ENCODE results near the gene DENND2A. TPM values are rescaled to one million over a fixed set of nuclear protein-coding genes. Genes with fewer than 3 reads are reported as not detected.
"Not testable (repeated sequence)": the region's sequence is repeated elsewhere in the genome, so short reads cannot be mapped to it uniquely, and the experiment has no call there.

Gene DENND2A
- total RNA-seq, 2 donors from 2014 or later: 9.2 to 10.5 TPM

DNA sequence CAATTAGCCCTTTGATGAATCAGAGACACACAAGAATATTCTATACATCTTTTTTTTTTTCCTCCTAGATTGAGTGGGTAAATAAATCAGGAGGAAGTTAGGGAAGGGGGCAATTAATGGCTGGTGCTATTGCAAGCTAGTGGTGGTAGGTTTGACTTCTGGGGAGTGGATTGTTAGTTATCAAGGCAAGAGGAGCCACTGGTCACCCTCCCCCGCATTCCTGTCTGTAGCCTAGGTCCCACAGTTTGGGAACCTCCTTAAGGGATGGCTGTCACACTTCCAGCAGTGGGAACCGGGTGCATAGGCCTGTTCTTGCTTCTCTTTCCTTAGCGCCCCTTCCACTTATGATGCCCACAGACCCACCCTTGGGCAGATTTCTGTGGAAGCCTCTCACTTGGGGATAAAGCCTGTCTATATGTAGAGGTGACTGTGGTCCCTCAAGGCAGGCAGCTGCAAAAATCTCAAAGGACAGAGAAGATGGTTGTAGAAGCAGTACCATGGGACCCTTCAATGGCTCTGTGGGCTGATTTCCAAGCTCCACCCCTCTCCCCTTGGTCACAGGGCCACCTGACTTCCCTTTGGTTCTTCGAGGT is 29.8 kb upstream of the DENND2A start:
- H3K36me3 ChIP-seq: no peaks in the 10 kb centered on the region
- peaks cover 0 to 25% of the 10 kb centered on the region in 2 donors for H3K4me1 ChIP-seq
- H3K9me3 ChIP-seq: no peaks in the 10 kb centered on the region
- H3K27ac ChIP-seq: no peak overlapping the region
- no peak for DNase-seq (ENCODE audit: low spot score)
- no peaks in the 10 kb centered on the region for H3K27me3 ChIP-seq
- TF ChIP-seq, protein P1, sequence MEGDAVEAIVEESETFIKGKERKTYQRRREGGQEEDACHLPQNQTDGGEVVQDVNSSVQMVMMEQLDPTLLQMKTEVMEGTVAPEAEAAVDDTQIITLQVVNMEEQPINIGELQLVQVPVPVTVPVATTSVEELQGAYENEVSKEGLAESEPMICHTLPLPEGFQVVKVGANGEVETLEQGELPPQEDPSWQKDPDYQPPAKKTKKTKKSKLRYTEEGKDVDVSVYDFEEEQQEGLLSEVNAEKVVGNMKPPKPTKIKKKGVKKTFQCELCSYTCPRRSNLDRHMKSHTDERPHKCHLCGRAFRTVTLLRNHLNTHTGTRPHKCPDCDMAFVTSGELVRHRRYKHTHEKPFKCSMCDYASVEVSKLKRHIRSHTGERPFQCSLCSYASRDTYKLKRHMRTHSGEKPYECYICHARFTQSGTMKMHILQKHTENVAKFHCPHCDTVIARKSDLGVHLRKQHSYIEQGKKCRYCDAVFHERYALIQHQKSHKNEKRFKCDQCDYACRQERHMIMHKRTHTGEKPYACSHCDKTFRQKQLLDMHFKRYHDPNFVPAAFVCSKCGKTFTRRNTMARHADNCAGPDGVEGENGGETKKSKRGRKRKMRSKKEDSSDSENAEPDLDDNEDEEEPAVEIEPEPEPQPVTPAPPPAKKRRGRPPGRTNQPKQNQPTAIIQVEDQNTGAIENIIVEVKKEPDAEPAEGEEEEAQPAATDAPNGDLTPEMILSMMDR (IDR thresholded peaks at IDR 0.05): no peak
- H3K4me3 ChIP-seq: no peak overlapping the region

DNA sequence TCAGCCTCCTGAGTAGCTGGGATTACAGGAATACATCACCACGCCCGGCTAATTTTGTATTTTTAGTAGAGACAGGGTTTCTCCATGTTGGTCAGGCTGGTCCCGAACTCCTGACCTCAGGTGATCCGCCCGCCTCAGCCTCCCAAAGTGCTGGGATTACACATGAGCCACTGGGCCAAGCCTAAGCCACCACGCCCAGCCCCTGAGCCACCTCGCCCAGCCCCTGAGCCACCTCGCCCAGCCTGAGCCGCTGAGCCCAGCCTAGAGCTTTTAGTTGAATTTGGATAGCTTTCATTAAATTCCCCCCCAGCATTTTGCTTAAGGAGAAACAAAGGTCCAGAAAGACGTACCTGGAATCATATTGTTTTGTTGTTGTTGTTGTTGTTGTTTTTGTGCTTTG is 29.2 kb upstream of the DENND2A start:
- H3K27ac ChIP-seq; H3K9me3 ChIP-seq; DNase-seq (ENCODE audit: low spot score); H3K36me3 ChIP-seq; H3K4me3 ChIP-seq; H3K27me3 ChIP-seq: not testable (repeated sequence)
- H3K4me1 ChIP-seq: peaks cover 0 to 23% of the 10 kb centered on the region in 2 donors

DNA sequence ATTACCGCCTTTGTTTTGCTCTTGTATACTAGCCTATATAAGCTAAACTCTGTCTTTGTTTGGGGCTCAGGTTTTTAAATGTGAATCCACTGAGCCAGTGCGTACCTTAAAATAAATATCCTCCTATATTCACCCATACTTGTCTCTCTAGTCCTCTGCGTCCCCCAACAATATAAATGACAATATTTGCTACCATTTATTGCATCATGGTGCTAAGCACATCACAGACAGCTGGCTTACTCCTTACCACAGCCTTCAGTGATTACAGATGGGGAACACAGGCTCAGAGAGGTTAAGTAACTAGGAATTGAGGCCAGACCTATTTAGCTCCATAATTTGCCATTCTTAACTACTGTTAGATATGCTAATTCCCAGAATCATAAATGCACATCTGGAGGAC is 28.7 kb upstream of the DENND2A start:
- TF ChIP-seq, protein P1 (IDR thresholded peaks at IDR 0.05): no peak
- no peak for DNase-seq (ENCODE audit: low spot score)
- no peaks in the 10 kb centered on the region for H3K9me3 ChIP-seq
- H3K4me1 ChIP-seq: peaks cover 0 to 17% of the 10 kb centered on the region in 2 donors
- H3K4me3 ChIP-seq: no peak overlapping the region
- no peaks in the 10 kb centered on the region for H3K36me3 ChIP-seq
- H3K27ac ChIP-seq: no peak overlapping the region
- H3K27me3 ChIP-seq: no peaks in the 10 kb centered on the region

DNA sequence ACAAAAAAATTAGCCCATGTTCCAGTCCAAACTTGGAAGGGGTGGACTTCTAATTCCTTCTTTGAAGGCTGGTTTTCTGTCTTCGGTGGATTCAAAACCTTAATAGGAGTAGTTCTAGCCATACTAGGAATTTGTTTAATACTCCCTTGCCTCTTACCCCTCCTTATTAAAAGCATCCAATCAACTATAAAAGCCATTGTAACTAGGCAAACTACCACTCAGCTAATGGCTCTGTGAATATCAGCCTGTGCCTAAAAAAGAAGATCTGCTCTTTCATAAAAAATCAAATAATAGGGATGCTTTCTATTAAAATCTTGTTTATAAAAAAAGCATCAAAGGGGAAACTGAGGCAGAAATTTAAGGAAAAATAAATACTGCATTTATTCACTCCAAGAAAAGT is 28.0 kb upstream of the DENND2A start:
- Histone ChIP-seq H3K4me3 (no peak overlapping the region), H3K27me3 (no peaks in the 10 kb centered on the region), H3K36me3 (no peaks in the 10 kb centered on the region), H3K4me1 (peaks cover 0 to 10% of the 10 kb centered on the region in 2 donors), H3K9me3 (no peaks in the 10 kb centered on the region), H3K27ac (no peak overlapping the region)
- TF ChIP-seq, protein P1 (IDR thresholded peaks at IDR 0.05): no peak
- no peak for DNase-seq (ENCODE audit: low spot score)

DNA sequence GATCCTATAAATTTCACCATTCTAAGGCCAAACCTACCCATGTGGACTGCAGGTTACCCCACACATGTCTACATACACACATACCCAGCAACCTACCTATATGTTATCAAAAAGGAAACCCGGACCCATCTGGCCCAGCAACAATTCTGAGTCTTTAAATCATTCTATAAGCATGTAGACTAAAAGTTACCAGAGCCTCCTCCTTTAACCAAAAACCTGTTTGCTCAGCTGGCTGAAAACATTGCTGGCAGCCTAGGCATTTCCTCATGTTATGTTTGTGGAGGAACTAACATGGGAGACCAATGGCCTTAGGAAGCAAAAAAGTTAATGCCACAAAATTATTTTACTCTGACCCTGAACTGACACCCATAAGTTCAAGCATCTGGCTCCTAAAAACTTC is 26.9 kb upstream of the DENND2A start:
- TF ChIP-seq, protein P1 (IDR thresholded peaks at IDR 0.05): no peak
- no peak overlapping the region for H3K27ac ChIP-seq
- no peaks in the 10 kb centered on the region for H3K36me3 ChIP-seq
- no peaks in the 10 kb centered on the region for H3K9me3 ChIP-seq
- H3K27me3 ChIP-seq: no peaks in the 10 kb centered on the region
- H3K4me3 ChIP-seq: no peak overlapping the region
- H3K4me1 ChIP-seq: peaks cover 0 to 7% of the 10 kb centered on the region in 2 donors
- no peak for DNase-seq (ENCODE audit: low spot score)

DNA sequence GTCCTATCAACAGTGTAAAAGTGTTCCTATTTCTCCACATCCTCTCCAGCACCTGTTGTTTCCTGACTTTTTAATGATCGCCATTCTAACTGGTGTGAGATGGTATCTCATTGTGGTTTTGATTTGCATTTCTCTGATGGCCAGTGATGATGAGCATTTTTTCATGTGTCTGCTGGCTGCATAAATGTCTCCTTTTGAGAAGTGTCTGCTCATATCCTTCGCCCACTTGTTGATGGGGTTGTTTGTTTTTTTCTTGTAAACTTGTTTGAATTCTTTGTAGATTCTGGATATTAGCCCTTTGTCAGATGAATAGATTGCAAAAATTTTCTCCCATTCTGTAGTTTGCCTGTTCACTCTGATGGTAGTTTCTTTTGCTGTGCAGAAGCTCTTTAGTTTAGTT is 22.3 kb upstream of the DENND2A start:
- not testable (repeated sequence) for H3K4me1 ChIP-seq; H3K9me3 ChIP-seq; H3K36me3 ChIP-seq; H3K4me3 ChIP-seq; H3K27ac ChIP-seq; H3K27me3 ChIP-seq; DNase-seq (ENCODE audit: low spot score)

DNA sequence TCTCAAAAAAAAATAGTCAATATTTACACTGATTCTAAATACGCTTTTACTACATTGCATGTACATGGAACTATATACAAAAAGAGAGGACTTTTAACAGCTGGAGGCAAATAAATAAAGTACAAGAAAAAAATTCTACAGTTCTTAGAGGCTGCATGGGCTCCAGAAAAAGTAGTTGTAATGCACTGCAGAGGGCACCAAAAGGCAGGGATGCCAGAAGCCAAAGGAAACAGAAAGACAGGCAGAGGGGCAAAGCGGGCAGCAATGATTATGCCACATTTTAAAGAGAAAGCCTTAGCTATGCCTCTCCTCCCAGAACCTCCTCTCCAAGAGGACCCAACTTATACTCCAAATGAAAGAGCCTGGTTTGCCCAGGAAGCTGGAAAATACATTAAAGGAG is 20.5 kb upstream of the DENND2A start:
- no peaks in the 10 kb centered on the region for H3K36me3 ChIP-seq
- no peaks in the 10 kb centered on the region for H3K9me3 ChIP-seq
- DNase-seq (ENCODE audit: low spot score): no peak
- no peak overlapping the region for H3K27ac ChIP-seq
- H3K27me3 ChIP-seq: no peaks in the 10 kb centered on the region
- TF ChIP-seq, protein P1 (IDR thresholded peaks at IDR 0.05): no peak
- H3K4me1 ChIP-seq: peaks cover 0 to 13% of the 10 kb centered on the region in 2 donors
- H3K4me3 ChIP-seq: no peak overlapping the region

Measured in right atrium auricular region (tissue), 2 donors.